Thymus (tissue), 11 donors: ENCODE measurements around the gene APBB1IP. TPM values are rescaled to one million over a fixed set of nuclear protein-coding genes. Genes with fewer than 3 reads are reported as not detected.

ENCODE experiments used
- DNase-seq, 9 donors: peaks; one replicate each; pipeline ENCODE4 v3.0.0-alpha.2; 2013; ENCODE audit warnings: low spot score in 9 of 9, low read depth in 6 of 9, missing footprints in 1 of 9
- H3K27ac ChIP-seq, 2 donors: one replicate each; pipeline ENCODE4 v1.5.1; 2013; ENCODE audit warnings: control low read depth in 1 of 2, low read depth in 1 of 2, low read length in 1 of 2, mild to moderate bottlenecking in 1 of 2, moderate library complexity in 1 of 2
- H3K27me3 ChIP-seq, 2 donors: one replicate each; pipeline ENCODE4 v1.5.1; 2013; ENCODE audit warnings: low read length in 1 of 2; ENCODE audit not compliant: control insufficient read depth in 2 of 2, insufficient read depth in 1 of 2
- H3K36me3 ChIP-seq, 2 donors: one replicate each; pipeline ENCODE4 v1.5.1; 2013; ENCODE audit warnings: low read length in 1 of 2, mild to moderate bottlenecking in 1 of 2, moderate library complexity in 1 of 2; ENCODE audit not compliant: control insufficient read depth in 2 of 2, insufficient read depth in 2 of 2
- H3K4me1 ChIP-seq, 2 donors: one replicate each; pipeline ENCODE4 v1.5.1; 2013; ENCODE audit warnings: low read length in 2 of 2; ENCODE audit not compliant: control insufficient read depth in 2 of 2, insufficient read depth in 2 of 2
- H3K4me3 ChIP-seq, 2 donors: one replicate each; pipeline ENCODE4 v1.5.1; 2013; ENCODE audit warnings: low read length in 2 of 2, control low read depth in 1 of 2, mild to moderate bottlenecking in 1 of 2
- H3K9me3 ChIP-seq, 2 donors: one replicate each; pipeline ENCODE4 v1.5.1; 2013; ENCODE audit warnings: low read length in 1 of 2, mild to moderate bottlenecking in 1 of 2; ENCODE audit not compliant: control insufficient read depth in 2 of 2, insufficient read depth in 1 of 2
- WGBS: extraction: QIAGEN DNeasy Blood & Tissue Kit; methylation state at CpG from one replicate; pipeline ENCODE4 v1.1.7; 2013; 5-methylcytosine and 5-hydroxymethylcytosine counted together
- polyA plus RNA-seq: library from polyadenylated mRNA; stranded (reverse); fragments of 200-250 nt; gene quantifications from one replicate; pipeline ENCODE4 v1.2.3, GENCODE V29; 2013
- total RNA-seq: library from RNA; stranded (reverse); fragments of 120-200 nt; gene quantifications from one replicate; pipeline ENCODE4 v1.2.4, GENCODE V29; 2013
- donor health status: healthy.

APBB1IP gene
- total and polyA plus RNA-seq, 2 donors = 40.0 to 46.2 TPM

- Histone ChIP-seq H3K9me3 (peaks cover 0 to 4% of the 10 kb centered on the region in 2 donors), H3K27ac (peak overlapping the region; percentile 95 to 97), H3K36me3 (peaks cover 20 to 54% of the 10 kb centered on the region in 2 donors), H3K4me3 (peak overlapping the region; percentile 25 to 46), H3K4me1 (peaks cover 37 to 59% of the 10 kb centered on the region in 2 donors), H3K27me3 (no peaks in the 10 kb centered on the region)
- peak; percentile 80 to 98 (median 92) for DNase-seq
- 4% methylated on average over 8 of the region's 8 CpGs for WGBS
Observed at GRCh38 chr10:26448706-26449435, 10.7 kb downstream of the APBB1IP start.

- H3K36me3 ChIP-seq = peaks cover 15 to 53% of the 10 kb centered on the region in 2 donors
- peaks cover 31 to 55% of the 10 kb centered on the region in 2 donors for H3K4me1 ChIP-seq
- peaks cover 0 to 4% of the 10 kb centered on the region in 2 donors for H3K9me3 ChIP-seq
- peak overlapping the region; percentile 25 to 46 for H3K4me3 ChIP-seq
- 56% methylated on average over 3 of the region's 3 CpGs for WGBS
- H3K27me3 ChIP-seq = no peaks in the 10 kb centered on the region
- peak overlapping the region; percentile 95 to 97 for H3K27ac ChIP-seq
- DNase-seq = peak in 2 of 9 donors; percentile 38 to 64
Observed at GRCh38 chr10:26449726-26450125, 11.6 kb downstream of the APBB1IP start.

GRCh38 chr10:26451903-26452302 is 13.8 kb downstream of the APBB1IP start:
- no peaks in the 10 kb centered on the region for H3K27me3 ChIP-seq
- no peak overlapping the region for H3K4me3 ChIP-seq
- WGBS = 73% methylated on average over 4 of the region's 4 CpGs
- peaks cover 9 to 55% of the 10 kb centered on the region in 2 donors for H3K36me3 ChIP-seq
- no peak for DNase-seq
- no peak overlapping the region for H3K27ac ChIP-seq
- peaks cover 37 to 65% of the 10 kb centered on the region in 2 donors for H3K4me1 ChIP-seq
- H3K9me3 ChIP-seq = no peaks in the 10 kb centered on the region

GRCh38 chr10:26453850-26454249 is 15.7 kb downstream of the APBB1IP start:
- peaks cover 31 to 57% of the 10 kb centered on the region in 2 donors for H3K4me1 ChIP-seq
- DNase-seq = no peak
- 97% methylated on average over 2 of the region's 2 CpGs for WGBS

GRCh38 chr10:26454891-26455290 is 16.8 kb downstream of the APBB1IP start:
- no peak overlapping the region for H3K4me3 ChIP-seq
- no peaks in the 10 kb centered on the region for H3K27me3 ChIP-seq
- H3K36me3 ChIP-seq = peaks cover 15 to 57% of the 10 kb centered on the region in 2 donors
- H3K9me3 ChIP-seq = no peaks in the 10 kb centered on the region
- no peak overlapping the region for H3K27ac ChIP-seq
- 97% methylated on average over 2 of the region's 2 CpGs for WGBS
- DNase-seq = no peak
- H3K4me1 ChIP-seq = peaks cover 28 to 52% of the 10 kb centered on the region in 2 donors

More at GRCh38 chr10:26453850-26454249, 15.7 kb downstream of the APBB1IP start:
- H3K36me3 ChIP-seq = peaks cover 15 to 62% of the 10 kb centered on the region in 2 donors
- H3K27me3 ChIP-seq = no peaks in the 10 kb centered on the region
- no peaks in the 10 kb centered on the region for H3K9me3 ChIP-seq
- H3K4me3 ChIP-seq = no peak overlapping the region
- no peak overlapping the region for H3K27ac ChIP-seq

GRCh38 chr10:26455567-26456315 is 17.6 kb downstream of the APBB1IP start:
- no peak for DNase-seq
- WGBS = 71% methylated on average over 7 of the region's 7 CpGs
- Histone ChIP-seq H3K4me1 (peaks cover 23 to 45% of the 10 kb centered on the region in 2 donors), H3K27ac (peak overlapping the region; percentile 47 to 56), H3K27me3 (no peaks in the 10 kb centered on the region), H3K36me3 (peaks cover 15 to 52% of the 10 kb centered on the region in 2 donors), H3K9me3 (no peaks in the 10 kb centered on the region), H3K4me3 (no peak overlapping the region)

- Histone ChIP-seq H3K36me3 (peaks cover 14 to 56% of the 10 kb centered on the region in 2 donors), H3K27me3 (no peaks in the 10 kb centered on the region), H3K4me1 (peaks cover 18 to 37% of the 10 kb centered on the region in 2 donors), H3K27ac (peak overlapping the region; percentile 27 to 46), H3K4me3 (no peak overlapping the region), H3K9me3 (no peaks in the 10 kb centered on the region)
- DNase-seq = no peak
- WGBS = 77% methylated on average over 5 of the region's 5 CpGs
Observed at GRCh38 chr10:26457088-26457487, 18.9 kb downstream of the APBB1IP start.

- Histone ChIP-seq H3K27me3 (no peaks in the 10 kb centered on the region), H3K4me3 (no peak overlapping the region), H3K4me1 (peaks cover 24 to 40% of the 10 kb centered on the region in 2 donors), H3K36me3 (peaks cover 11 to 49% of the 10 kb centered on the region in 2 donors), H3K27ac (no peak overlapping the region), H3K9me3 (no peaks in the 10 kb centered on the region)
- no peak for DNase-seq
- WGBS = 96% methylated on average over 2 of the region's 2 CpGs
Observed at GRCh38 chr10:26460736-26461135, 22.6 kb downstream of the APBB1IP start.

GRCh38 chr10:26463986-26464385 is 25.8 kb downstream of the APBB1IP start:
- Histone ChIP-seq H3K4me3 (no peak overlapping the region), H3K9me3 (no peaks in the 10 kb centered on the region), H3K27ac (peak overlapping the region in 1 of 2 donors; percentile 38), H3K4me1 (peaks cover 35 to 53% of the 10 kb centered on the region in 2 donors), H3K36me3 (peaks cover 5 to 47% of the 10 kb centered on the region in 2 donors), H3K27me3 (no peaks in the 10 kb centered on the region)
- WGBS = 95% methylated on average over 1 of the region's 1 CpG
- DNase-seq = no peak
